HepG2 (cell line): Measurements from ENCODE around the gene SH3D19. TPM values are rescaled to one million over a fixed set of nuclear protein-coding genes. Genes with fewer than 3 reads are reported as not detected.

Experiments
- CTCF ChIP-seq: sonication (generic); formaldehyde crosslinking; IDR thresholded peaks from 2 replicates; pipeline ENCODE4 v1.5.0; 2020; ENCODE audit warnings: mild to moderate bottlenecking, missing genetic modification reagents, moderate library complexity
- DNMT3B ChIP-seq: conservative IDR thresholded peaks from 2 replicates; pipeline ENCODE4 v1.6.1; 2016; ENCODE audit warnings: missing biosample characterization, control low read depth
- DRAP1 ChIP-seq: IDR thresholded peaks from 2 replicates; pipeline ENCODE4 v1.6.1; 2016; ENCODE audit warnings: missing genetic modification reagents, missing compliant biosample characterization
- E2F2 ChIP-seq: sonication (generic); formaldehyde crosslinking; IDR thresholded peaks from 2 replicates; pipeline ENCODE4 v1.4.0; 2020; ENCODE audit warnings: missing genetic modification reagents, borderline replicate concordance
- FOXP1 ChIP-seq, 2 experiments: fragments of 450-650 bp in 1 of 2; IDR thresholded peaks; 2 replicates each; pipeline ENCODE4 v1.6.1; 2017 to 2018; ENCODE audit warnings: antibody characterized with exemption in 1 of 2
- GABPA ChIP-seq, 2 experiments: IDR thresholded peaks; 2 replicates each; pipeline ENCODE4 v1.6.1; 2011 to 2016; ENCODE audit warnings: low read depth in 2 of 2, low read length in 1 of 2, missing biosample characterization in 1 of 2, missing genetic modification characterization in 1 of 2
- GPBP1L1 ChIP-seq: sonication (generic); formaldehyde crosslinking; IDR thresholded peaks from 2 replicates; pipeline ENCODE4 v1.5.0; 2020; ENCODE audit warnings: mild to moderate bottlenecking, missing genetic modification reagents
- LCORL ChIP-seq, 2 experiments: fragments of 450-650 bp in 1 of 2; sonication (generic) in 1 of 2; formaldehyde crosslinking in 1 of 2; IDR thresholded peaks; 2 replicates each; pipeline versions ENCODE4 v1.5.0 to v1.6.1; 2017 to 2020; ENCODE audit warnings: antibody characterized with exemption in 1 of 2, missing genetic modification reagents in 1 of 2
- NFATC3 ChIP-seq: sonication (generic); formaldehyde crosslinking; IDR thresholded peaks from 2 replicates; pipeline ENCODE4 v1.5.1; 2020; ENCODE audit warnings: mild to moderate bottlenecking, missing genetic modification reagents
- SRSF4 ChIP-seq: fragments of 200-400 bp; formaldehyde crosslinking; IDR thresholded peaks from one replicate; pipeline ENCODE4 v1.6.1; 2018; ENCODE audit warnings: mild to moderate bottlenecking, low read depth, low read length, moderate library complexity; ENCODE audit not compliant: poor library complexity, severe bottlenecking
- STAT6 ChIP-seq: sonication (generic); formaldehyde crosslinking; IDR thresholded peaks from 2 replicates; pipeline ENCODE4 v1.4.0; 2020; ENCODE audit warnings: missing genetic modification reagents, mild to moderate bottlenecking, borderline replicate concordance
- TCF12 ChIP-seq, 2 experiments: fragments of 450-650 bp in 1 of 2; sonication (generic) in 1 of 2; formaldehyde crosslinking in 1 of 2; IDR thresholded peaks; 2 replicates each; pipeline versions ENCODE4 v1.6.1 to v1.8.0; 2017 to 2022; ENCODE audit warnings: antibody characterized with exemption in 1 of 2, mild to moderate bottlenecking in 1 of 2, missing genetic modification reagents in 1 of 2, moderate library complexity in 1 of 2
- TIGD3 ChIP-seq: sonication (generic); formaldehyde crosslinking; IDR thresholded peaks from 2 replicates; pipeline ENCODE4 v1.5.1; 2020; ENCODE audit warnings: mild to moderate bottlenecking, missing genetic modification reagents, borderline replicate concordance
- YEATS4 ChIP-seq: sonication (generic); formaldehyde crosslinking; IDR thresholded peaks from 2 replicates; pipeline ENCODE4 v1.4.0; 2020; ENCODE audit warnings: missing genetic modification reagents, borderline replicate concordance
- ZFY ChIP-seq: sonication (generic); formaldehyde crosslinking; IDR thresholded peaks from 2 replicates; pipeline ENCODE4 v1.4.0; 2020; ENCODE audit warnings: missing genetic modification reagents
- ZNF530 ChIP-seq: sonication (generic); formaldehyde crosslinking; IDR thresholded peaks from 2 replicates; pipeline ENCODE4 v1.5.0; 2020; ENCODE audit warnings: low read depth, mild to moderate bottlenecking, missing genetic modification reagents
- ZNF567 ChIP-seq: sonication (generic); formaldehyde crosslinking; IDR thresholded peaks from 2 replicates; pipeline ENCODE4 v1.8.1; 2023; ENCODE audit warnings: mild to moderate bottlenecking, missing genetic modification reagents, borderline replicate concordance
- polyA plus RNA-seq, 8 experiments: library from polyadenylated mRNA; depleted of rRNA in 3 of 8; stranded (reverse) in 7 of 8; unstranded in 1 of 8; fragments of >200 nt; fragmentation: Illumina TruSeq in 4 of 8; extraction: Trizol in 4 of 8; gene quantifications; 2 replicates each; pipeline versions ENCODE4 v1.2.1 to v1.2.3, GENCODE V29; 2011 to 2016; ENCODE audit warnings: low read depth in 4 of 8, missing spikeins in 1 of 8, mixed read lengths in 1 of 8; ENCODE audit not compliant: insufficient read depth in 1 of 8
- total RNA-seq, 5 experiments: library from RNA; depleted of rRNA; stranded (reverse); fragments of >200 nt; fragmentation: Illumina TruSeq; extraction: Trizol; gene quantifications; 2 replicates each; pipeline ENCODE4 v1.2.3, GENCODE V29; 2016; ENCODE audit warnings: low read depth in 1 of 5

SH3D19 gene
- total and polyA plus RNA-seq, 2 of the 13 experiments (the other 11 are each of a cell fraction or from before 2014, with no cell fraction given) = 31.2 to 38.0 TPM

- TF ChIP-seq STAT6 (CRISPR knock-in tag) (peak; percentile 57; the same call in 1 of the 2 replicates), LCORL (IDR thresholded peaks at IDR 0.05) (no peak), LCORL (CRISPR knock-in tag; IDR thresholded peaks at IDR 0.05) (peak; percentile 89), TCF12 (IDR thresholded peaks at IDR 0.05) (no peak), TCF12 (CRISPR knock-in tag; IDR thresholded peaks at IDR 0.05) (0 out of 2 replicates have a peak, but pooled peaks have one; percentile 70), ZNF530 (no peak; the same call in 1 of the 2 replicates), DRAP1 (CRISPR knock-in tag) (peak; percentile 96), DNMT3B (CRISPR knock-in tag) (0 out of 2 replicates have a peak, but pooled peaks have one; percentile 17), TIGD3 (CRISPR knock-in tag) (peak; percentile 31; the same call in 1 of the 2 replicates), GPBP1L1 (CRISPR knock-in tag) (no peak), CTCF (peak; percentile 98), ZNF567 (CRISPR knock-in tag) (0 out of 2 replicates have a peak, but pooled peaks have one; percentile 13), SRSF4 (no peak), ZFY (CRISPR knock-in tag) (peak; percentile 98), FOXP1 (IDR thresholded peaks at IDR 0.05) (no peak), FOXP1 (CRISPR knock-in tag; IDR thresholded peaks at IDR 0.05) (peak; percentile 43), NFATC3 (CRISPR knock-in tag) (peak; percentile 79; the same call in 1 of the 2 replicates), E2F2 (peak; percentile 56; the same call in 1 of the 2 replicates), GABPA (IDR thresholded peaks at IDR 0.05; ENCODE audit: low read depth, low read length) (peak; percentile 84), GABPA (CRISPR knock-in tag; IDR thresholded peaks at IDR 0.05; ENCODE audit: low read depth) (peak; percentile 98), YEATS4 (peak; percentile 98)
Measured at GRCh38 chr4:151099229-151099975, 226.0 kb downstream of the SH3D19 start, which contains the start of gene RPS3A (continued).
